HG02763 (cell line): Measurements from ENCODE around the gene MS4A2.
"Not testable (repeated sequence)": the region's sequence is repeated elsewhere in the genome, so short reads cannot be mapped to it uniquely, and the experiment has no call there.

ENCODE experiments used
- ATAC-seq: cut with Tn5 transposase; IDR thresholded peaks from one replicate; pipeline ENCODE4 v1.9.1; 2021; ENCODE audit warnings: mild to moderate bottlenecking, moderate library complexity; ENCODE audit not compliant: unreplicated experiment

Gene MS4A2

GRCh38 chr11:60100516-60100915, 12.1 kb downstream of the MS4A2 start:
- no peak for ATAC-seq

- not testable (repeated sequence) for ATAC-seq
These were observed 12.9 kb downstream of the MS4A2 start for GRCh38 chr11:60101368-60101767.

GRCh38 chr11:60104471-60105115, 16.1 kb downstream of the MS4A2 start:
- ATAC-seq: not testable (repeated sequence)

GRCh38 chr11:60108631-60109030, 20.2 kb downstream of the MS4A2 start:
- ATAC-seq: not testable (repeated sequence)

- no peak for ATAC-seq
These were observed 23.3 kb downstream of the MS4A2 start for GRCh38 chr11:60111793-60112192.

- ATAC-seq: no peak
These were observed 28.7 kb downstream of the MS4A2 start for GRCh38 chr11:60116996-60117790.

GRCh38 chr11:60118338-60118737, 29.9 kb downstream of the MS4A2 start:
- no peak for ATAC-seq

- ATAC-seq: no peak
These were observed 31.2 kb downstream of the MS4A2 start for GRCh38 chr11:60119710-60120109.

- no peak for ATAC-seq
These were observed 32.8 kb downstream of the MS4A2 start for GRCh38 chr11:60121264-60121663.

GRCh38 chr11:60122414-60123036, 34.1 kb downstream of the MS4A2 start:
- no peak for ATAC-seq

- ATAC-seq: no peak
These were observed 36.5 kb downstream of the MS4A2 start for GRCh38 chr11:60124802-60125432.

GRCh38 chr11:60125956-60126585, 37.6 kb downstream of the MS4A2 start:
- ATAC-seq: no peak

GRCh38 chr11:60127311-60127811, 38.9 kb downstream of the MS4A2 start:
- ATAC-seq: no peak

GRCh38 chr11:60128376-60128775, 39.9 kb downstream of the MS4A2 start:
- ATAC-seq: no peak

GRCh38 chr11:60128866-60129265, 40.4 kb downstream of the MS4A2 start:
- ATAC-seq: not testable (repeated sequence)

- no peak for ATAC-seq
These were observed 41.4 kb downstream of the MS4A2 start for GRCh38 chr11:60129853-60130252.

GRCh38 chr11:60130496-60130895, 42.0 kb downstream of the MS4A2 start:
- no peak for ATAC-seq

GRCh38 chr11:60131912-60132311, 43.4 kb downstream of the MS4A2 start:
- ATAC-seq: no peak

GRCh38 chr11:60133917-60134316, 45.5 kb downstream of the MS4A2 start:
- no peak for ATAC-seq

- ATAC-seq: no peak
These were observed 55.3 kb downstream of the MS4A2 start for GRCh38 chr11:60143768-60144167.

- no peak for ATAC-seq
These were observed 57.2 kb downstream of the MS4A2 start for GRCh38 chr11:60145677-60146076.
